ENCODE results near the gene UTS2.

UTS2 gene

DNA sequence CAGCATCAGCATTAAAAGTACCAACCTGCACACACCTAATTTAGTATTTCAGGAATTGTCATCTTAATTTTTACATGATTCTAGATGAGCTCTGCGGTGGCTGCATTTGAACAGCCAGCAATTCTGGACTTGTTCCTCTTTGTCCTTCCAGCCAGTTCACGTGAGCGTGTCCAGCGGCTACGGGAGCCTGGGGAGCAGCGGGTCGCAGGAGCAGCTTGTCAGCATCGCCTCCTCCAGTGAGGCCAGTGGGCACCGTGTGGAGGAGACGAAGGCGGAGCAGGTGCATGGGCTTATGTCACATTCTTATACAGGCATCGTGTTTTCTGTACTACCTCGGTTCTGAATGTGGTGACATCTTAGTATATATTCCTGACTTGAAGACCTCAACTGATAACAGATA lies 43.1 kb downstream of the UTS2 start:
- Histone ChIP-seq H3K9ac (ENCODE audit: low read depth, low read length) (no peak overlapping the region), H3K36me3 (ENCODE audit: insufficient read depth, low read length) (peaks cover 58% of the 10 kb centered on the region), H3K4me3 (ENCODE audit: low read length) (no peak overlapping the region), H3K4me1 (ENCODE audit: insufficient read depth, low read length) (no peaks in the 10 kb centered on the region), H3K9me3 (ENCODE audit: insufficient read depth, low read depth, low read length) (peaks cover 17% of the 10 kb centered on the region), H3K27ac (ENCODE audit: low read depth, low read length) (no peak overlapping the region), H3K27me3 (ENCODE audit: insufficient read depth, low read length) (no peaks in the 10 kb centered on the region)
- 95% methylated on average over 12 of the region's 13 CpGs for WGBS

DNA sequence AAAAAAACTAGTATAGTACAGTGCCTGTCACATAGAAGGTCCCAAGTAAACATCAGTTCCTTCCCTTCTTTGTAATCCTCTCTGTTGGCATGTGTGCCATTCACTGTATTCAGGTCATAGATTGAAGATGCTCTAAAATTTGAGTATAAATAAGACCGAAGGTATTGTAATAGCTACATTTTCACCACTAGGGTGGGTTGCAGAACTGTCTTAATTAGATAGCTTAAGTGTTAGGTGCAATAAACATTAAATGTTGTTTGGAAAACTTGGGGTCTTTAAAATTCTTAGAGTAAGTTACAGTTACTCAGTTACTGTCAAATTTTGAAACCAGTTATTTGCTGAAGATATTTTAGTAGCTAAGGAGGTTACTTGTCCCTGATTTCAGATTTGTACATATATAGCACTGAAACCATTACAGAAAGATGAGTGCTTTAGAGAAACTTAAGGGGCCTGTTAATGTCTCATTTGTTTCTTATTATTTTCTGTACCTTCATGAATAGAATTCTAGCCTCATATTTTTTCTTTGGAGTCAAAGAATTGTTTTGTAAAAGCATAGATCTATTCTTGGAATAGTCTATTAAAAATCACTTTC lies 44.5 kb downstream of the UTS2 start:
- Histone ChIP-seq H3K27ac (ENCODE audit: low read depth, low read length) (no peak overlapping the region), H3K4me3 (ENCODE audit: low read length) (no peak overlapping the region), H3K4me1 (ENCODE audit: insufficient read depth, low read length) (no peaks in the 10 kb centered on the region), H3K9ac (ENCODE audit: low read depth, low read length) (no peak overlapping the region), H3K36me3 (ENCODE audit: insufficient read depth, low read length) (peaks cover 62% of the 10 kb centered on the region), H3K9me3 (ENCODE audit: insufficient read depth, low read depth, low read length) (peaks cover 7% of the 10 kb centered on the region), H3K27me3 (ENCODE audit: insufficient read depth, low read length) (no peaks in the 10 kb centered on the region)
- 70% methylated on average over 1 of the region's 1 CpG for WGBS

DNA sequence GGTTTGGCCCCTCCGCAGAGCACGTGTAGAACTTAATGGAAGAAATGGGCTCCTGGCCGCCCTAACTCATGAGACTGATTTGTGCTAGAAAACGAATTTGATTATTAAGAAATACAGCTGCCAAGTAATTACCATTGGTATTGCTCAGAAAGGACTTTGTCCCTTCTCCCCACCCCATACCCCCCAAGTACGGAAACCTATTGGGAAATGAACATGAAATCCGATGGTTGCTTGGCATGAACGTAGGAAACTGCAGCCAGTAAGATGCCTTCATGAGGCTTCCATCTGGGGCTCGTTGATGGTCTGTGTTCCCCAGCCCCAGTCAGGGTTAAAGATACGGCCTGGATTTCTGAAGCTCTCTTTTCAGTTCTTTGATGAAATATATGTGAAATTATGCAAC lies 47.4 kb downstream of the UTS2 start:
- Histone ChIP-seq H3K27ac (ENCODE audit: low read depth, low read length) (no peak overlapping the region), H3K4me3 (ENCODE audit: low read length) (no peak overlapping the region), H3K27me3 (ENCODE audit: insufficient read depth, low read length) (no peaks in the 10 kb centered on the region), H3K9ac (ENCODE audit: low read depth, low read length) (no peak overlapping the region), H3K36me3 (ENCODE audit: insufficient read depth, low read length) (peaks cover 51% of the 10 kb centered on the region), H3K4me1 (ENCODE audit: insufficient read depth, low read length) (no peaks in the 10 kb centered on the region; the same call in 1 of the 2 replicates), H3K9me3 (ENCODE audit: insufficient read depth, low read depth, low read length) (no peaks in the 10 kb centered on the region)
- WGBS = 93% methylated on average over 9 of the region's 9 CpGs

All from HUES64 (cell line).